Skeletal muscle satellite cell (primary cell): Measurements from ENCODE around the gene SLC34A3.
A peak's percentile ranks its signal among the peaks of the same experiment; 100 is the strongest.

Source experiments
- H3K27me3 ChIP-seq: 2 replicates; pipeline ENCODE4 v1.7.0; 2013; ENCODE audit warnings: low read length; ENCODE audit not compliant: control insufficient read depth, insufficient read depth
- H3K36me3 ChIP-seq: 2 replicates; pipeline ENCODE4 v1.7.0; 2013; ENCODE audit warnings: mild to moderate bottlenecking, control low read depth, low read length; ENCODE audit not compliant: insufficient read depth
- H3K4me1 ChIP-seq: 2 replicates; pipeline ENCODE4 v1.7.0; 2013; ENCODE audit warnings: low read length; ENCODE audit not compliant: control insufficient read depth, insufficient read depth
- H3K4me2 ChIP-seq: 2 replicates; pipeline ENCODE4 v1.7.0; 2013; ENCODE audit warnings: mild to moderate bottlenecking, low read length
- H3K4me3 ChIP-seq: 2 replicates; pipeline ENCODE4 v1.7.0; 2013; ENCODE audit warnings: low read length
- H3K9ac ChIP-seq: 2 replicates; pipeline ENCODE4 v1.7.0; 2013; ENCODE audit warnings: mild to moderate bottlenecking, low read depth, low read length, moderate library complexity
- H3K9me3 ChIP-seq: replicated peaks from 2 replicates; pipeline ENCODE4 v1.7.0; 2013; ENCODE audit warnings: mild to moderate bottlenecking, control low read depth, low read length

SLC34A3 gene

GRCh38 chr9:137212520-137212919 lies 18.2 kb upstream of the SLC34A3 start:
- Histone ChIP-seq H3K9ac (no peak overlapping the region), H3K4me2 (no peak overlapping the region), H3K36me3 (peaks cover 5% of the 10 kb centered on the region), H3K9me3 (no peaks in the 10 kb centered on the region), H3K4me1 (peaks cover 13% of the 10 kb centered on the region), H3K27me3 (no peaks in the 10 kb centered on the region), H3K4me3 (no peak overlapping the region)

DNA sequence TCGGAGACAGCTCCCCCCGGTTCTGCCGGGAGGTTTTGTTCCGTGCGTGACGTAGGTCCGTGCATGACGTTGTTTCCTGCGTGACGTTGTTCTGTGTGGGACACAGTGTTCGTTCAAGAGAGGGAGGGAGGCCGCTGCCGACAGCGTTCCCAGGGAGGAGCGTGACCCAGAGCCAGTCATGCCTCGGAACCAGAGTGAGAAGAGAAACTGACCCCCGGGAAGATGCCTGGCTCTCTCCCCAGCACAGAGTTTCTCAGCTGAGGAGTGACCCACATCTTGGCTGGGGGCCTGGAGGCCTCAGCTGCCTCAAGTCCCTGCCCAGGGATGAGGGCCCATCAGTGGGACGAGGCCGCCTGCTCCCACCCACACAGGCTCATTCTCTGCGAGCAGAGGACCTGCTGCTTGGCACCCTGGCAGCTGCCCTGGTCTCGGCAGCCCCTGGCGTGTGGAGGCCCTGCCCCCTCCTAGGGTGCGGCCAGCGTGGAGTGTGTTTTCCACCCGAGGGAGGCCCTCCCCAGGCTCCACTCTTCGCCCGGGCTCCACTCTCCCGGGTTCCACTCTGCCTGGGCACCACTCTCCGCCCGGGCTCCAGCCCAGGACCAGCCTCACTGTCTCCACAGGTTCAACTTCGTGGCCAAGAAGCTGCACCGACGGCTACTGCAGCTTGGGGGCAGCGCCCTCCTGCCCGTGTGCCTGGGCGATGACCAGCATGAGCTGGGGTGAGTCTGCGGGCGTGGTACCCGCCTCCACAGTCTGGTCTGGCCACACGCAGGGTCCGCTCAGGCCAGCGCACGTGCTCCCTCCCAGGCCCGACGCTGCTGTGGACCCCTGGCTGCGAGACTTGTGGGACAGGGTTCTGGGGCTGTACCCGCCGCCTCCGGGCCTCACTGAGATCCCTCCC lies 17.3 kb upstream of the SLC34A3 start:
- H3K27me3 ChIP-seq: no peaks in the 10 kb centered on the region
- no peak overlapping the region for H3K4me3 ChIP-seq
- H3K9me3 ChIP-seq: no peaks in the 10 kb centered on the region
- H3K36me3 ChIP-seq: peaks cover 5% of the 10 kb centered on the region
- no peak overlapping the region for H3K9ac ChIP-seq
- H3K4me1 ChIP-seq: peaks cover 21% of the 10 kb centered on the region
- no peak overlapping the region for H3K4me2 ChIP-seq

GRCh38 chr9:137214620-137215019 lies 16.1 kb upstream of the SLC34A3 start:
- Histone ChIP-seq H3K9me3 (no peaks in the 10 kb centered on the region), H3K36me3 (peaks cover 5% of the 10 kb centered on the region), H3K27me3 (no peaks in the 10 kb centered on the region), H3K4me1 (peaks cover 29% of the 10 kb centered on the region), H3K4me2 (no peak overlapping the region), H3K4me3 (no peak overlapping the region), H3K9ac (no peak overlapping the region)

DNA sequence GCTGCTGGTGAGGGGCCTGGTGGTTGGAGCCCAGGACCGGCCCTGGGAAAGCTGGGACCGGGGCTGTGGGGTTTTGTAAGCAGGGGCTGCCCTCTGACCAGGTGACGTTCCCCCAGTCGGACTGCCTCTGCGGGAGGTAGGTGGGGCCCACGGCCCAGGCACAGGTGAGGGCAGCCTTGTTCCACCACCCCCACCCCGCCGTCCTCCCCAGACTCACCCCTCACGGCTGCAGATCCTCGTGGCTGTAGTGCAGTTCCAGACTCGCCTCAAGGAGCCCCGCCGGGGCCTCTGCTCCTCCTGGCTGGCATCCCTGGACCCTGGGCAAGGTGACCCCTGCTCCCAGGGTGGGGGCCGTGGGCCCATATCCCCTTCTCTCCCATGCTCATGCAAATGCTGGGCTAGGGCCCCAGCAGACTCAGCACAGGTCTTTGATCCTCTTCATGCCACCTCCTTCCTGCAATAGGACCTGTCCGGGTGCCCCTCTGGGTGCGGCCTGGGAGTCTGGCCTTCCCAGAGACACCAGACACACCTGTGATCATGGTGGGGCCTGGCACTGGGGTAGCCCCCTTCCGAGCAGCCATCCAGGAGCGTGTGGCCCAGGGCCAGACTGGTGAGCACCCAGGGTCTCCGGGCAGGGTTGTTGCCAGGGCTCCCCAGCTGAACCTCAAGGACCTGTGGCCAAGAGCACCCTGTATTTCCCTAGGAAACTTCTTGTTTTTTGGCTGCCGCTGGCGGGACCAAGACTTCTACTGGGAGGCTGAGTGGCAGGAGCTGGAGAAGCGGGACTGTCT lies 15.3 kb upstream of the SLC34A3 start:
- no peak overlapping the region for H3K4me3 ChIP-seq
- no peak overlapping the region for H3K9ac ChIP-seq
- peaks cover 5% of the 10 kb centered on the region for H3K36me3 ChIP-seq
- peaks cover 29% of the 10 kb centered on the region for H3K4me1 ChIP-seq
- no peaks in the 10 kb centered on the region for H3K9me3 ChIP-seq
- no peaks in the 10 kb centered on the region for H3K27me3 ChIP-seq
- H3K4me2 ChIP-seq: no peak overlapping the region

- Histone ChIP-seq H3K4me2 (peak overlapping the region; percentile 76), H3K9me3 (no peaks in the 10 kb centered on the region), H3K4me3 (no peak overlapping the region), H3K36me3 (peaks cover 5% of the 10 kb centered on the region), H3K9ac (no peak overlapping the region), H3K27me3 (no peaks in the 10 kb centered on the region), H3K4me1 (peaks cover 29% of the 10 kb centered on the region)
Observed at GRCh38 chr9:137216188-137216965, 14.3 kb upstream of the SLC34A3 start.

- Histone ChIP-seq H3K4me3 (peak overlapping the region; percentile 53), H3K9ac (peak overlapping the region; percentile 54), H3K9me3 (no peaks in the 10 kb centered on the region), H3K27me3 (no peaks in the 10 kb centered on the region), H3K36me3 (peaks cover 5% of the 10 kb centered on the region), H3K4me1 (peaks cover 29% of the 10 kb centered on the region), H3K4me2 (peak overlapping the region; percentile 76)
Observed at GRCh38 chr9:137217276-137218211, 13.2 kb upstream of the SLC34A3 start.

- H3K9ac ChIP-seq: no peak overlapping the region
- H3K4me2 ChIP-seq: peak overlapping the region; percentile 32
- peaks cover 36% of the 10 kb centered on the region for H3K4me1 ChIP-seq
- H3K36me3 ChIP-seq: peaks cover 5% of the 10 kb centered on the region
- H3K4me3 ChIP-seq: no peak overlapping the region
- H3K9me3 ChIP-seq: no peaks in the 10 kb centered on the region
- H3K27me3 ChIP-seq: no peaks in the 10 kb centered on the region
Observed at GRCh38 chr9:137218212-137218753, 12.4 kb upstream of the SLC34A3 start.

- Histone ChIP-seq H3K4me2 (peak overlapping the region; percentile 32), H3K9ac (no peak overlapping the region), H3K4me1 (peaks cover 38% of the 10 kb centered on the region), H3K9me3 (no peaks in the 10 kb centered on the region), H3K36me3 (peaks cover 5% of the 10 kb centered on the region), H3K27me3 (no peaks in the 10 kb centered on the region), H3K4me3 (no peak overlapping the region)
Observed at GRCh38 chr9:137218754-137219271, 11.9 kb upstream of the SLC34A3 start.

- H3K27me3 ChIP-seq: no peaks in the 10 kb centered on the region
- no peaks in the 10 kb centered on the region for H3K9me3 ChIP-seq
- peaks cover 2% of the 10 kb centered on the region for H3K36me3 ChIP-seq
- H3K4me3 ChIP-seq: no peak overlapping the region
- no peak overlapping the region for H3K9ac ChIP-seq
- peaks cover 46% of the 10 kb centered on the region for H3K4me1 ChIP-seq
- H3K4me2 ChIP-seq: no peak overlapping the region
Observed at GRCh38 chr9:137219757-137220316, 10.9 kb upstream of the SLC34A3 start.
